GM19455 (cell line): ENCODE results near the gene PRRT1B.

ENCODE experiments used
- ATAC-seq: cut with Tn5 transposase; IDR thresholded peaks from one replicate; pipeline ENCODE4 v1.9.1; 2021; ENCODE audit not compliant: unreplicated experiment

PRRT1B gene

DNA sequence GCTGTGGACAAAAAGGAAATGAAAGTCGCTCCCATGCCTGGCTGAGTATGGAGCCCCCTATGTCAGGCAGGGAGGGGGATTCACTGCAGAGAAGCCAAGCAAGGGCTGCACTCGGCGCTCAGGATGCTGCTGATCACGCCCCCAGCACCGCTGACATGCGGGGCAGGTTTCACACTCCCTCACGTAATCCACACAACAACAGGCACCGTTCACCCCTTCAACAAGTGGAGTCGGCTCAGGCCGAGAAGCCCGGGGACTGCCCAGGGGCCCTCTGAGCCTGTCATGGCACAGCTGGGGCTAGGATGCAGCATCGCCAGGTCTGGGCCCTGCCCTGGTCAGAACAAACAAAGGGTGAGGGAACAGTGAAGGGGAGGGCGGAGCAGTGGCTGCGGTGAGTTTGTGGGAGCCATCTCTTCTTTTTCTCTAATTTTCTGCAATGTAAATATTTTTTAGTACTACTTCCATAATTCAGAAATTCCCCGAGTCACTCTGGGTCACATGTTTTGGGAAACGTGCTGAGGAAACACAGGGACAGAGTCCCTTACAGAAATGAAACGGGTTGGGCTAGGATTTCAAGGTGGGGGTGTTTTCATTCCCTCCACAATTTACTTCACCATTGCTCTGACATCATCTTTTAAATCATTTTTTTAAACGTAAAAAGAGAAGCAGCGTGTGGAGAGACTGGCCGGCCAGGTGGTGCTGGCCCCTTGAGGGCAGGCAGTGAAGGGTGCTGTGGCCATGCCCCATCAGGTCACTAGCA lies 49.8 kb downstream of the PRRT1B start:
- no peak for ATAC-seq

DNA sequence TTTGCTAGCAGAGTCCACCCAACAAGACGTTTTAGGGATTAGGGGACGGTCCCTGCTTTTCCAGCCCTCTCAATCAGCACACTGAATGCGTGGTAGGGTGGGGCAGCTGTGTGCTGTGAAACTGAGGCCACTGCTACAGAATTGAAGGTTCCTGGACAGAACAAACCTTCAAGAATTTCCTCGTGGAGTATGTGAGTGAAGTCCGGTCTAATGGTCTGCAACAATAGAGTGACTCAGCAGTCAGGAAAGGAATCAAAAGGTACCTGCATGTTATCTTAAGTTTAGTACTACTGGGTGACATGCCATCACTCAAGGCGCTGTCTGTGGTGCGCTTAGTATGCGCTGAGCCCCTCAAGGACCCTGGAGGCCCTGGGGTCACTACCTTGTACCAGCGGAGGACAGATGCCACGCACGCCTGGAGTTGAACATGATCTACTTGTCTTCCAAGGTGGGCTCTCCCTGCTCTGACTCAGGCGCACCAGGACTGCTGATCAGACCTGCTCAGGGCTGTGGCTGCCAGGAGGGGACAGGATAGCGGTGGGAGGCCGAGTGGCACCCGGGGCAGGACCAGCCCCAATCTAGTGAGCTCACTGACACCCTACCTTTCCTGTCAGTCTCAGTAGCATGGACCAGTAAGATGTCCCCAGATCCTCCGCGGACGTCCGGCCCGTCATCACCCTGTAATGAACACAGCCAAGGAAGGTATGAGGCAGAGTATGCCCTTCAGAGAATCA lies 50.5 kb downstream of the PRRT1B start:
- no peak for ATAC-seq

DNA sequence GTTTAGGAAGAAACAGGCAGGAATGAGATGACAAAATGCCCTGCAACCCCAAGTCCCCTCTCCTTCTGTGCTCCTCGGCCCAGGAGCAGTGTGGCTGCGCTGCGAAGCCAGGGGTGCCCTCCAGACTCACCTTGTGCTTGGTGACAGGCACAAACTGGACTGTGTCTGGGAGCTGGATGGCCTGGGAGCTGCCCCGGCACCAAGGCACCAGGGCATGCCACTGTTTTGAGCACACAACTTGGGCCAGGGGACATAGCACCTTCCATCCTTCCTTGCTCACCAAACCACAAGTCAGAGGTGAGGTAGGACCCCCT lies 51.1 kb downstream of the PRRT1B start:
- ATAC-seq, result no peak

DNA sequence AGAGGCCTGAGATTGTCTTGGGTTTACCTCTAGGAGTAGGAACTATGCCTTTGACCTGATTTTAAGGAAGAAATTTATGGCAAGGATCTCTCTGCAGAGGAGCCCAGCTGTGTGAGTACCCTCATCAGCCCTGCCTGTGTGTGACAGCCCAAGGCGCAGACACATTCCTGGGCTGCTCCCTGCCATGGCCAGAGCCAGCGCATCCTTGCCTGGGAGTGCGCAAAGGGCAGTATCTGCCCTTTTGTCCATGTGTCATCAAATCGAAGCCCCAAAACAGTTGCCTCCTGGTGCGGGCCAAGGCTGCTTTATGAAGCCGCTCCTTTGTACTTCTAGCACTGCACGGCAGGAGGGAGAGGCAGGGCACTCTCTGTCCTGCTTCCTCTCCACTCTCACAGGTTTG lies 51.9 kb downstream of the PRRT1B start:
- no peak for ATAC-seq

DNA sequence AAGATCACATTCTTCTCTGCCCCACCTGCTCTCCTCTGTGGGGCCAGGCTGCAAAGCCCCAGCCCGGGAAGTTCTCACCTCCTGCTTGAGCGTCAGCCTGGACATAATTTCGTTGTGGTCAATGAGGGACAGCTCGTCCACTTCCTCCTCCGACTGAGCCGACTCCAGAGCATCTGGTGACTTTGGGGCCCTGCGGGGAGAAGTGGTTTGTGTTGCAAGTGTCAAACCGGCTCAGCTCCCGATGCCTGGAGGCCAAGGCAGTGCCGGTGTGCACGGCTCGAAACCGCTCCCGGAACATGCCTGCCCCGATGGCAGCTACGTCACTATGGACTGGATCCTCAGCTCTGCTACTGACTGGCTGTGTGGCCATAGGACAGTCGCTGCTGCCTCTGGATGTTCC lies 52.8 kb downstream of the PRRT1B start:
- ATAC-seq, result no peak

DNA sequence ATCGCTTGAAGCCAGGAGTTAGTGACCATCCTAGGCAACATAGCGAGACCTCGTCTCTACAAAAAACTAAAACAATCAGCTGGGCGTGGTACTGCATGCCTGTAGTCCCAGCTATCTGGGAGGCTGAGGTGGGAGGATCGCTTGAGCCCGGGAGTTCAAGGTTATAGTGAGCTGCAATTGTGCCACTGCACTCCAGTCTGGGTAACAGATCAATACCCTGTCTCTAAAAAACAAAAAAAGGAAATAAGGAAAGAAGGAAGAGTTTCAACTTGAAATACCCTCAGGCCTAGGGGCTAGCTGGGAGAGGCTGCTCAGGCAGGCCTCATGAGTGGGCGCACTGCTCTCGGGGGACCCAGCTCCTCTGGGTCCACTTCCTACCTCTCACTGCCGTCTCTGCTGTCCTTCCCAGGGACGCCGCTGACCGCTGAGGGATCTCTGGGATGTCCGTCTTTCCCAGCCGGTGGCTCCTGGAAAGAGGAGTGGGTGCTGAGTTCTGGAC lies 56.4 kb downstream of the PRRT1B start:
- no peak for ATAC-seq

DNA sequence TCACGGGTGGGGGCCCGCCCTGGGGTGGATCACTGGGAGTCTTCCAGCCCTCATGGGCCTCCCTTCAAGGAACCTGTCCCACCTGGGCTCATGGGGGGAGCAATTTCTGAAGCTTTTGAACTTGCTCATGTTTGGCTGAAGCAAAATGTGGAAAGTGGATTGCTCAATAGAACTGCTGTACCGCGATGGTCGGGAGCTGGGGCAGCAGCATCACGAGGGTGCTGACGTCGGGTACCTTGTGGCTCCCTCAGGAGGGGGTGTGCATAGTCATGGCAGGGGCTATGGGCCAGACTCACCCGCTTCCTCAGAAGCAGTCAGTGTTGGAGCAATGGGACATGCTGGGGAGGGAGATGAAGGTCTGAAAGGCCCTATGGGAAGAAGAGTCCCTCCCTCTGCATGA lies 57.9 kb downstream of the PRRT1B start:
- no peak for ATAC-seq

DNA sequence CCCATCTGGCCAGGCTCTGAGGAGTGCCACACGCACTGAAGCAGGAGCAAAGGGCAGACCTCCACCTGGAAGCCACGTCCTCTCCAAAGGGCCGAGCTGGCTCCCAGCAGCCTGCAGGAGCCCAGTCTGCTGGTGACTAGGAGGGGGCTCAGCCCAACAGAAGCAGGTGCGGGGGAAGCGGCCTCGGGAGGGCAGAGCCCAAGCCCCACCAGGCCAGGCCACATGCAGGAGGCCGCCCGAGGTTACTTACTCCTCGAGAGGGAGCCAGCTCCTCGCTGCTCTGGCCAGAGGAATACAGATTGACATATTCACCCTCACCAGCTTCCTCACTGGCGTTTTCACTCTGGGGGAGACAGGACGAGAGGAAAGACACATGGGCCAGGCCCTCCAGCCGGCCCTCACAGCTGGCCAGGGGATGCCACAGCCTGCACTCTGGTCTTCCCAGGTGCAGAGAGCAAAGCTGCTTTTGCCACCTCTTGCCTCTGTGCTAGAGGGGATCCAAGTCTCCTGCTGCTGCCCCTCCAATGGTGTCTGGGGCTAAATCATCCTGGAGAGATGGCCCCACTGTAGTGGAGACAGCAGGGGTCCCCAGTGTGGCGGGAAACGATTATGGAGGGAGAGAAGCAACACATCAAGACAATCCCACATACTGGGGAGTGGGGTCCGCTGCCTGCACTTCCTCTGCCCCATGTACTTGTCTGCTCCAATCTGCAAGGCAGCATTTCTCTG lies 58.6 kb downstream of the PRRT1B start:
- no peak for ATAC-seq

DNA sequence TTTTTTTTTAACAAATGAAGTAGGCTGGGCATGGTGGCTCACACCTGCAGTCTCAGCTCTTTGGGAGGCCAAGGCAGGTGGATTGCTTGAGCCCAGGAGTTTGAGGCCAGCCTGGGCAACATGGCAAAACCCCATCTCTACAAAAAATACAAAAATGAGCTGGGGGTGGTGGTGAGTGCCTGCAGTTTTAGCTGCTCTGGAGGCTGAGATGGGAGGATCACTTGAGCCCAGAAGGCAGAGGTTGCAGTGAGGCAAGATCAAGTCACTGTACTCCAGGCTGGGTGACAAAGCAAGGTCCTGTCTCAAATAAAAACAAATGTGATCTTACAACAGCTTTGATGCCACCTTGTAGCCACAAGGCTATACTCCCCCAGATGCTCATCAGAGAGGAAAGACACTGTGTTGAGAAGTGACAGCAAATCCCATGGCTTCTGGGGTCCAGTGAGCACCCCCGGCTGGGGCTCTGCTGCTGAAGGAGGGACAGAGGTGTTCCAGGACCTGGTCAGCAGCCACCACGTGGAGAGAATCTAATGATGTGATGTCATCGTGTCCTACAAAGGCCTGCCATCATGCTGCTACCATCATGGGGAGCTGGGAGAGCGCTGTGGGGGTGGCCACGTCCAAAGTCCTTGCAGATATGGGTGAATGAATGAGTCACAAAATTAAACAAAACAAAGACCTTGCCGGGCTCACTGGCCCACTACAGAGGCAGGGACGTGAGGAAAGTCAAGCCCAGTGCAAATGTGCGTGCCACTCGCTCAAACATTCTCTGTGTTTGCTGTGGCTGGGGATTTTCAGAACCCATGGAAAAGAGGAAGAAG lies 60.7 kb downstream of the PRRT1B start:
- no peak for ATAC-seq

DNA sequence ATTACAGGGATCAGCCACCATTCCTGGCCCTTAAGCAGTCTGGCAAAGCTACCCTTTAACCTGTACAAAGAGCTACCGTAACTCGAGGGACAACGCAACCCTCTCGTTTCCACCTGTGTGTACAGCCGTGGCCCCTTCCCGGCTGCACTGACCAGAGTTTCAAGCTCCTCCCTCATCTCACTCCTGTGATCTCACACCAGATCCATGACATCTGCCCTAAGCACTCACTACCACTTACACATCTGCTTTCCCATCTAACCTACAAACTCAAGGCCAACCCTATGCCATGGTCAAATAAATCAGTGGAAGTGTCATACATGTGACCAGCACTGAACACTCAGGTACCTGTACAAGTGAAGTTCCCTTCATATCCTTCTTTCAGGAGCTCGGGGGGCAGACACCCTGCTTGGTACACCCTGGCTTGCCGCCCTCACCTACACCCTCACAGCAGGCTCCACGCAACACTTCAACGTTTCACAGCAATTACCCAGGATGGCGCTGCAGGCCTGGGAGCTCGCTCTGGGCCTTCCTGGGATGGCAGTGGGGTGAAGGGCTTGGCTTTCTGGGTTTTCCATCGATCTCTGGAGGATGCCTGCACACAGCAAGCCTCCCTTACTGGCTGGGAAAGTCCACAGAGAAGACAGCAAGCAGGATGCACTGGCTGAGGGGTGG lies 61.7 kb downstream of the PRRT1B start:
- ATAC-seq, result no peak

DNA sequence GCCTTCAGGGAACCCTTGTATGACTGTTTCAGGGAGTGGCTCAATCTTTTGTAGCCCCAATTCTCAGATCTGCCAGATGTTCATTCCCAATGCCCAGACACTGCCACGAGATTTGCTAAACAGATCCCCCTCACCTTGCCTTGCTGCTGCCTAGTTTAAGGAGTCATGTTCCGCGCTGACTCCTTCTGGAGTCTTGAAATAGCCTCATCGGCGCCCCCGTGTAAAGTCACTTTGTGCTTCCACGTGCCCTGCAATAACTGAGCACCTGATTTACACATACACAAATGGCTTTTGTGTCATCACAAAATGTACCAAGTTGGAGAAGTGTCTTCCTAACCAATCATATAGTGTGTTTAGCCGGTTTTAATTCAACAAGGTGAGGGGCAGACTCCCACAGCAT lies 62.3 kb downstream of the PRRT1B start:
- no peak for ATAC-seq

DNA sequence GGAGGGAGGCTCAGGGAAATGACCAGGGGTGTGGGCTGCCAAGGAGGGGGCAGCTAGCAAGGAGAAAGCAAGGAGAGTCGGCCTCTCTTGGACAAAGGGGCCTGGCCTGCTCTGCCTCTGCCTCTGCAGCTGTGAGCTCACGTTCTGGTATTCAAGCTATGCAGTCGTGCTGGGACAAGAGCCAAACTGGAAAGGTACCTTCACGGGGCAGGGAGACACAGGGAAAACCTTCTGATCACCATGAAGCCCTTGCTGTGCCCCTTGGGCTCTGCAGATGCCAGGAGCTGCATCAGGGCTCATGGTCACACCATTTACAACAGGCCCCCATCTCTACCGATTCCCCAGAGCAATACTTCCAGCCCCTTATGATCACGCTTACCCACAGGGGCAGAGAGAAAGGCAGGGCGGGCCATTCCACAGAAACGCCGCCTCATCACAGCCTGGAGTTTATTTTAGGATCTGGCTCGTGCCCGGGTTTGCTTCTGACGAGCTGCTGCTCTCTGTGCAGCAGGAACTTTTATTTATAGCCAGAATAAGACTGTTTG lies 63.2 kb downstream of the PRRT1B start:
- no peak for ATAC-seq
